ENCODE data around the gene TM9SF1. TPM values are rescaled to one million over a fixed set of nuclear protein-coding genes. Genes with fewer than 3 reads are reported as not detected.

TM9SF1 gene
- total RNA-seq, 6 donors from 2014 or later, result 15.7 to 75.4 (median 53.8) TPM

GRCh38 chr14:24157331-24157730 lies 37.9 kb downstream of the TM9SF1 start:
- peaks cover 33 to 75% (median 58%) of the 10 kb centered on the region in 4 donors for H3K36me3 ChIP-seq
- TF ChIP-seq POLR2A (IDR thresholded peaks at IDR 0.05), result no peak
- no peak for TF ChIP-seq EP300 (IDR thresholded peaks at IDR 0.05)
- no peak for TF ChIP-seq CTCF (IDR thresholded peaks at IDR 0.05)
- no peak for TF ChIP-seq POLR2AphosphoS5 (IDR thresholded peaks at IDR 0.05)
- no peak overlapping the region for H3K4me3 ChIP-seq

GRCh38 chr14:24156840-24157239 lies 38.4 kb downstream of the TM9SF1 start:
- Histone ChIP-seq H3K27me3 (no peaks in the 10 kb centered on the region), H3K27ac (no peak overlapping the region), H3K9me3 (no peaks in the 10 kb centered on the region), H3K4me3 (no peak overlapping the region), H3K4me1 (peaks cover 7 to 13% (median 10%) of the 10 kb centered on the region in 4 donors), H3K36me3 (peaks cover 35 to 80% (median 61%) of the 10 kb centered on the region in 4 donors)
- DNase-seq (no peak), ATAC-seq (ENCODE audit: low FRiP score in 2 of 2) (no peak)
- TF ChIP-seq POLR2AphosphoS5 (IDR thresholded peaks at IDR 0.05) (no peak), CTCF (IDR thresholded peaks at IDR 0.05) (no peak), POLR2A (IDR thresholded peaks at IDR 0.05) (no peak), EP300 (IDR thresholded peaks at IDR 0.05) (no peak)
- 87 to 92% methylated on average over 1 of the region's 1 CpG for WGBS, 2 donors

More at GRCh38 chr14:24157331-24157730, 37.9 kb downstream of the TM9SF1 start:
- H3K4me1 ChIP-seq, result peaks cover 11 to 18% (median 15%) of the 10 kb centered on the region in 4 donors
- H3K9me3 ChIP-seq, result no peaks in the 10 kb centered on the region
- WGBS, 2 donors, result 94 to 98% methylated on average over 12 of the region's 12 CpGs
- DNase-seq, result no peak
- ATAC-seq (ENCODE audit: low FRiP score in 2 of 2), result no peak
- H3K27ac ChIP-seq, result peak overlapping the region in 1 of 4 donors; percentile 11
- no peaks in the 10 kb centered on the region for H3K27me3 ChIP-seq

- DNase-seq, result no peak
- Histone ChIP-seq H3K4me1 (peaks cover 0 to 1% (median 0%) of the 10 kb centered on the region in 4 donors), H3K27ac (peak overlapping the region in 1 of 4 donors; percentile 23), H3K4me3 (no peak overlapping the region), H3K27me3 (no peaks in the 10 kb centered on the region), H3K36me3 (peaks cover 49 to 90% (median 73%) of the 10 kb centered on the region in 4 donors), H3K9me3 (no peaks in the 10 kb centered on the region)
- TF ChIP-seq POLR2A (IDR thresholded peaks at IDR 0.05) (no peak), EP300 (IDR thresholded peaks at IDR 0.05) (no peak), CTCF (IDR thresholded peaks at IDR 0.05) (no peak), POLR2AphosphoS5 (IDR thresholded peaks at IDR 0.05) (no peak)
- 94 to 96% methylated on average over 7 to 10 of the region's 10 CpGs for WGBS, 2 donors
- no peak for ATAC-seq (ENCODE audit: low FRiP score in 2 of 2)
Observed at GRCh38 chr14:24155100-24155499, 40.1 kb downstream of the TM9SF1 start.

GRCh38 chr14:24151404-24152080 lies 43.7 kb downstream of the TM9SF1 start:
- peaks cover 8 to 25% (median 10%) of the 10 kb centered on the region in 4 donors for H3K4me1 ChIP-seq
- DNase-seq (no peak), ATAC-seq (ENCODE audit: low FRiP score in 2 of 2) (no peak)
- no peak overlapping the region for H3K4me3 ChIP-seq
- no peaks in the 10 kb centered on the region for H3K27me3 ChIP-seq
- WGBS, 2 donors, result 92 to 96% methylated on average over 14 to 16 of the region's 16 CpGs
- H3K9me3 ChIP-seq, result no peaks in the 10 kb centered on the region
- no peak overlapping the region for H3K27ac ChIP-seq
- peaks cover 45 to 79% (median 61%) of the 10 kb centered on the region in 4 donors for H3K36me3 ChIP-seq
- TF ChIP-seq POLR2AphosphoS5 (IDR thresholded peaks at IDR 0.05) (no peak), POLR2A (IDR thresholded peaks at IDR 0.05) (no peak), EP300 (IDR thresholded peaks at IDR 0.05) (no peak)

- ATAC-seq (ENCODE audit: low FRiP score in 2 of 2) (no peak), DNase-seq (no peak)
- Histone ChIP-seq H3K4me1 (peaks cover 8 to 28% (median 12%) of the 10 kb centered on the region in 4 donors), H3K27ac (no peak overlapping the region), H3K9me3 (no peaks in the 10 kb centered on the region), H3K4me3 (no peak overlapping the region), H3K36me3 (peaks cover 40 to 73% (median 57%) of the 10 kb centered on the region in 4 donors), H3K27me3 (no peaks in the 10 kb centered on the region)
- TF ChIP-seq EP300 (IDR thresholded peaks at IDR 0.05), result no peak
- no peak for TF ChIP-seq CTCF (IDR thresholded peaks at IDR 0.05)
- TF ChIP-seq POLR2AphosphoS5 (IDR thresholded peaks at IDR 0.05), result no peak
- TF ChIP-seq POLR2A (IDR thresholded peaks at IDR 0.05), result no peak
- 83 to 92% methylated on average over 5 to 9 of the region's 9 CpGs for WGBS, 2 donors
Observed at GRCh38 chr14:24150993-24151392, 44.2 kb downstream of the TM9SF1 start.

Measured in upper lobe of left lung (tissue), 6 donors.